Heart right ventricle (tissue), 16 donors: ENCODE data around the gene UFSP1. TPM values are rescaled to one million over a fixed set of nuclear protein-coding genes. Genes with fewer than 3 reads are reported as not detected.
"Not testable (repeated sequence)": the region's sequence is repeated elsewhere in the genome, so short reads cannot be mapped to it uniquely, and the experiment has no call there.

ENCODE experiments used
- ATAC-seq, 8 donors: fragments of 200-7000 bp; cut with Tn5 transposase; one replicate each; pipeline ENCODE4 v1.9.1; 2020; ENCODE audit warnings: mild to moderate bottlenecking in 8 of 8, moderate library complexity in 8 of 8, moderate number of reproducible peaks in 1 of 8
- DNase-seq, 2 donors: peaks; one replicate each; pipeline ENCODE4 v3.0.0-alpha.2; 2020
- H3K27ac ChIP-seq, 10 donors: fragments of 200-600 bp; sonication (generic) in 2 of 10; one replicate each; pipeline versions ENCODE4 v1.5.0 to v1.8.0; 2020 to 2022; ENCODE audit warnings: mild to moderate bottlenecking in 3 of 10
- H3K27me3 ChIP-seq, 7 donors: fragments of 200-600 bp; one replicate each; pipeline ENCODE4 v1.8.0; 2021 to 2022; ENCODE audit warnings: mild to moderate bottlenecking in 2 of 7
- H3K36me3 ChIP-seq, 9 donors: fragments of 200-600 bp; sonication (generic) in 1 of 9; one replicate each; pipeline versions ENCODE4 v1.5.0 to v1.8.0; 2020 to 2022; ENCODE audit warnings: mild to moderate bottlenecking in 2 of 9
- H3K4me1 ChIP-seq, 9 donors: fragments of 200-600 bp; sonication (generic) in 1 of 9; one replicate each; pipeline versions ENCODE4 v1.5.0 to v1.8.0; 2020 to 2022; ENCODE audit warnings: mild to moderate bottlenecking in 4 of 9
- H3K4me3 ChIP-seq, 10 donors: fragments of 200-600 bp; sonication (generic) in 2 of 10; one replicate each; pipeline versions ENCODE4 v1.5.0 to v1.8.0; 2020 to 2022; ENCODE audit warnings: mild to moderate bottlenecking in 7 of 10, moderate library complexity in 2 of 10
- H3K9me3 ChIP-seq, 11 donors: fragments of 200-600 bp in 10 of 11; sonication (generic) in 2 of 11; one replicate each; pipeline versions ENCODE4 v1.5.0 to v1.8.0; 2013 to 2022; ENCODE audit warnings: mild to moderate bottlenecking in 2 of 11, control low read depth in 1 of 11, moderate library complexity in 1 of 11
- WGBS, 2 donors: extraction: QIAGEN DNeasy Blood & Tissue Kit; methylation state at CpG; one replicate each; pipeline ENCODE4 v1.1.7; 2013; ENCODE audit warnings: inconsistent platforms in 1 of 2; 5-methylcytosine and 5-hydroxymethylcytosine counted together
- intact Hi-C, 10 donors: fragments of 100-400 bp; cut with DNase I; formaldehyde crosslinking; loops; one replicate each; pipeline versions ENCODE4 v1.11.1 to v1.14.2; 2022
- polyA plus RNA-seq, 2 donors: library from polyadenylated mRNA; stranded (reverse); fragments of 200-250 nt; gene quantifications; one replicate each; pipeline ENCODE4 v1.2.3, GENCODE V29; 2013
- total RNA-seq, 10 donors: library from RNA; stranded (reverse); fragmentation: NEBNext Ultra II Directional in 3 of 10; extraction: Animal tissue kit (Norgen Biotek cat#: 25700) in 3 of 10; gene quantifications; one replicate each; pipeline versions ENCODE4 v1.2.1 to v1.2.4, GENCODE V29; 2021 to 2023
- TF ChIP-seq, protein P1 (sequence below), 9 donors: fragments of 200-600 bp; sonication (generic) in 2 of 9; IDR thresholded peaks; one replicate each; pipeline versions ENCODE4 v1.5.0 to v1.8.0; 2021 to 2022; ENCODE audit warnings: antibody characterized with exemption in 9 of 9, mild to moderate bottlenecking in 5 of 9, moderate library complexity in 1 of 9
- donor health status: Arrhythmogenic right ventricular cardiomyopathy.
- donor health status: ischemic (EF 13 %, LVEDD 7.1; RV severe dilation, severe dysfunction).
- donor health status: healthy with polysubstance abuse.
- donor health status: DM: no; HTN: yes; CAD: no.
- donor health status: DM: no; HTN: no; CAD: no.
- donor health status: ischemic (EF 25% LVEDD 6.9; RV normal size, moderate dysfunction).
- donor health status: ischemic (EF 25% LVEDD 5.7; RV mildly dilated, moderate dysfunction).
- donor health status: healthy.
- donor health status: DM: yes; HTN: yes; CAD: no.
- donor health status: Ischemic cardiomyopathy.
- donor health status: ischemic (EF 35%, LVEDD 5.7; RV mildly dilated, moderate dysfunction).
- donor health status: nonischemic (EF 11% LVEDD 7.7; RV severe dilation, severe dysfunction).
- donor health status: DM: yes; HTN: yes; CAD: no.
- donor health status: PGD.
- donor health status: ischemic (EF 29% LVEDD 5.4; RV normal size, mild dysfunction).
- donor health status: nonischemic (EF 23%, LVEDD 6.1; RV moderate dilation, normal function).

Gene UFSP1
- total and polyA plus RNA-seq, 12 donors: 0.99 to 3.4 (median 1.9) TPM

DNA sequence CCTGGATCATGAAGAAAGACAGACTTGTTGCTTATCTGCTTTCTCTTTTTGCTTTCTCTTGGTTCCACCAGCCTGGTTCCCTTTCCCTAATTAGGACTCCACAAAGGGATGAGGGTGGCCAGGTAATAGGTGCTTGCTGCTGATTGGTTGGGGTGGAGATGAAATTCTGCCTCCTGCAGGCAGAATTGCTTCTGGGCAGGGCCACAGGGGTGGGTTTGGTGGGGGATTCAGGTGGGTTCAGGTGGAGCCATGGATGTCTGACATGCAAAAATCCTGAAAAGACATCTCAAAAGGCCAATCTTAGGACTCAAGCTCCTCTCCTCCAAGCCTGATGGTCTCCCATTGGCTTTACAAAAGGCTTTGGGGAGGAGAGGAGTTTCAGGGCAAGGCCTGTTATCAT, 31.5 kb upstream of the UFSP1 start:
- Histone ChIP-seq H3K27ac (no peak overlapping the region), H3K4me1 (peaks cover 0 to 4% (median 0%) of the 10 kb centered on the region in 9 donors), H3K27me3 (peaks cover 0 to 18% (median 9%) of the 10 kb centered on the region in 7 donors), H3K36me3 (no peaks in the 10 kb centered on the region), H3K4me3 (no peak overlapping the region), H3K9me3 (no peaks in the 10 kb centered on the region)
- no peak for ATAC-seq
- no peak for DNase-seq
- TF ChIP-seq, protein P1, sequence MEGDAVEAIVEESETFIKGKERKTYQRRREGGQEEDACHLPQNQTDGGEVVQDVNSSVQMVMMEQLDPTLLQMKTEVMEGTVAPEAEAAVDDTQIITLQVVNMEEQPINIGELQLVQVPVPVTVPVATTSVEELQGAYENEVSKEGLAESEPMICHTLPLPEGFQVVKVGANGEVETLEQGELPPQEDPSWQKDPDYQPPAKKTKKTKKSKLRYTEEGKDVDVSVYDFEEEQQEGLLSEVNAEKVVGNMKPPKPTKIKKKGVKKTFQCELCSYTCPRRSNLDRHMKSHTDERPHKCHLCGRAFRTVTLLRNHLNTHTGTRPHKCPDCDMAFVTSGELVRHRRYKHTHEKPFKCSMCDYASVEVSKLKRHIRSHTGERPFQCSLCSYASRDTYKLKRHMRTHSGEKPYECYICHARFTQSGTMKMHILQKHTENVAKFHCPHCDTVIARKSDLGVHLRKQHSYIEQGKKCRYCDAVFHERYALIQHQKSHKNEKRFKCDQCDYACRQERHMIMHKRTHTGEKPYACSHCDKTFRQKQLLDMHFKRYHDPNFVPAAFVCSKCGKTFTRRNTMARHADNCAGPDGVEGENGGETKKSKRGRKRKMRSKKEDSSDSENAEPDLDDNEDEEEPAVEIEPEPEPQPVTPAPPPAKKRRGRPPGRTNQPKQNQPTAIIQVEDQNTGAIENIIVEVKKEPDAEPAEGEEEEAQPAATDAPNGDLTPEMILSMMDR (IDR thresholded peaks at IDR 0.05): no peak
- intact Hi-C loops: no loop called here

DNA sequence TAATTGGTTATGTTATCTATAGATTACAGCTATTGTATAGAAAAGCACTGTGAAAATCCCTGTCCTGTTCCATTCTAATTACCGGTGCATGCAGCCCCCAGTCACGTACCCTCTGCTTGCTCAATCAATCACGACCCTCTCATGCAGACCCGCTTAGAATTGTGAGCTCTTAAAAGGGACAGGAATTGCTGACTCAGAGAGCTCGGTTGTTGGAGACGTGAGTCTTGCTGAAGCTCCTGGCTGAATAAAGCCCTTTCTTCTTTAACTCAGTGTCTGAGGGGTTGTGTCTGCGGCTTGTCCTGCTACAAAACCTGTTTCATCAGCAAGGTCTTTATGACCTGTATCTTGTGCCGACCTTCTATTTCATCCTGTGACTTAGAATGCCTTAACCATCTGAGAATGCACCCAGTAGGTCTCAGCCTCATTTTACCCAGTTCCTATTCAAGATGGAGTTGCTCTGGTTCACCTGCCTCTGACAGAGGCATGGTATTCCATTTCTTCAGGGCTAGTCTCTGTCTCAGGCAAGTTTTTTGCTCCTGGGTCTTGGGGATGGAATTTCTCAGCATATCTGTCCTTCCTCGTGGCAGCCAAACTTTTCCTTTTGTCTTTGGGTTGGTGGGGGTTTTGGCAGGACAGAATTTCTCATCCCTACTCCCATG, 30.4 kb upstream of the UFSP1 start:
- DNase-seq, intact Hi-C loops, H3K27ac ChIP-seq, H3K4me1 ChIP-seq, H3K36me3 ChIP-seq, ATAC-seq, H3K4me3 ChIP-seq, H3K9me3 ChIP-seq: not testable (repeated sequence)
- H3K27me3 ChIP-seq: peaks cover 0 to 20% (median 9%) of the 10 kb centered on the region in 7 donors
- WGBS, 2 donors: 73 to 75% methylated on average over 9 of the region's 9 CpGs

DNA sequence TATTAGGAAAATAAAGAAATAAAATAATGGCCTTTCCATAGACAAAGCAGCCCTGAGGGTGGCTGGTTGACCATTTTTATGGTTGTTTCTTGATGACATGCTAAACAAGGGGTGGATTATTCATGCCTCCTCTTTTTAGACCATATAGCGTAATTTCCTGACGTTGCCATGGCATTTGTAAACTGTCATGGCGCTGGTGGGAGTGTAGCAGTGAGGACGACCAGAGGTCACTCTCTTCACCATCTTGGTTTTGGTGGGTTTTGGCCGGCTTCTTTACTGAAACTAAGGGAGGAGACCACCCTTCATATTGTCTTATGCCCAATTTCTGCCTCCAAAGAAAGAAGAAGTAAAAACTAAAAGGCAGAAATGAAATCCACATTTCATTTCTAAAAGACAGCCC, 29.8 kb upstream of the UFSP1 start:
- H3K4me1 ChIP-seq, DNase-seq, H3K9me3 ChIP-seq, H3K4me3 ChIP-seq, ATAC-seq, intact Hi-C loops, H3K27ac ChIP-seq, H3K36me3 ChIP-seq: not testable (repeated sequence)
- 83 to 87% methylated on average over 5 of the region's 5 CpGs for WGBS, 2 donors
- peaks cover 0 to 20% (median 9%) of the 10 kb centered on the region in 7 donors for H3K27me3 ChIP-seq

DNA sequence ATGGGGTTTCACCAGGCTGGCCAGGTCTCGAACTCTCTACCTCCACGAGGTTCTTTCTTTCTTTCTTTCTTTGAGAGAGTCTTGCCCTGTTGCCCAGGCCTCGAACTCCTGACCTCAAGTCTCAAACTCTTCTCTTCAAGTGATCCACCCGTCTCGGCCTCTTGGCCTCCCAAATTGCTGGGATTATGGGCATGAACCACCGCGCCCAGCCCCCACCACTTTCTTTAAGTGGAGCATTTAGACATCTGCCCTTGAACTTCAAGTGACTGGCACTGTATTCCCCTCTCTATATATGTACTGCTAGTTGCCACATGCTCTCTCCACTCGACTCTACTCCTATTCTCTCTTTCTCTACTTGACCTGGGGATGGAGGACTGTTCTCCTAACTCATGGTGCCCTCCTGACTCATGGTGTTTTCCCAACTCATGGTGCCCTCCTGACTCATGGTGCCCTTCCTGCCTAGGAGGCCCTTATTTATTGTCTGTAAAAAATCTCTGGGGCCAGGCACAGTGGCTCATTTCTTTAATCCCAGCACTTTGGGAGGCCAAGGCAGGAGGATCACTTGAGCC, 25.4 kb upstream of the UFSP1 start:
- H3K9me3 ChIP-seq: no peaks in the 10 kb centered on the region
- 86 to 87% methylated on average over 8 of the region's 8 CpGs for WGBS, 2 donors
- TF ChIP-seq, protein P1 (IDR thresholded peaks at IDR 0.05): no peak
- ATAC-seq: no peak
- intact Hi-C loops: no loop called here
- no peak for DNase-seq
- no peak overlapping the region for H3K4me3 ChIP-seq
- peaks cover 0 to 6% (median 0%) of the 10 kb centered on the region in 9 donors for H3K4me1 ChIP-seq
- H3K27ac ChIP-seq: no peak overlapping the region
- no peaks in the 10 kb centered on the region for H3K36me3 ChIP-seq
- H3K27me3 ChIP-seq: peaks cover 0 to 20% (median 12%) of the 10 kb centered on the region in 7 donors

DNA sequence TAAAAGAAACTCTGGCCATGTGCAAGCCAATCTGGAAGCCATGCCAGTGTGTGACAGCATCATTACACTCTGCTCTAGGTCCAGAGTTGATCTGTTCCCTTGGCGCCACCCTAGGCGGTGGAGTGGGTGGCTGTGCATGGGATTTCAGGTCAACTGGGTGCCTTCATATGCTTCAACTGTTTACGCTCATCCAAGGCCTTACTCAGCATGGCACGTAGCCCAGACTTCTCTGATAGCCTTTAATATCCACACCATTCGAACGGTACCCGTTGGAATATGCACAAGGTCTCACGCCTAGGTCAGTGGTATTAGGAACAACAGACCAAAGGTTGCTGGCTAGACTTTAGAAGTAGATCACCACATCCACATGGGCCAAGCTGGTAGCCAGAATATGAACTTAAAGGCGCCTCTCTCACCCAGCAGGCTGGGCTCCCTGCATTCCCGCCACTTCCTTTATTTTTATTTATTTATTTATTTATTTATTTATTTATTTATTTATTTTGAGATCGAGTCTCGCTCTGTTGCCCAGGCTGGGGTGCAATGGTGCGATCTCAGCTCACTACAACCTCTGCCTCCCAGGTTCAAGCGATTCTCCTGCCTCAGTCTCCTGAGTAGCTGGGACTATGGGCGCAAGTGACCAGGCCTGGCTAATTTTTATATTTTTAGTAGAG, 24.8 kb upstream of the UFSP1 start:
- H3K36me3 ChIP-seq: no peaks in the 10 kb centered on the region
- DNase-seq (no peak), ATAC-seq (peak in 2 of 8 donors; percentile 30 to 39)
- intact Hi-C loops: no loop called here
- peaks cover 0 to 20% (median 12%) of the 10 kb centered on the region in 7 donors for H3K27me3 ChIP-seq
- no peak overlapping the region for H3K4me3 ChIP-seq
- WGBS, 2 donors: 84 to 85% methylated on average over 15 of the region's 15 CpGs
- no peak overlapping the region for H3K27ac ChIP-seq
- peaks cover 0 to 6% (median 0%) of the 10 kb centered on the region in 9 donors for H3K4me1 ChIP-seq
- no peaks in the 10 kb centered on the region for H3K9me3 ChIP-seq
- TF ChIP-seq, protein P1 (IDR thresholded peaks at IDR 0.05): no peak
